Neural crest cell (in vitro differentiated cells): ENCODE measurements around the gene GALNT15. TPM values are rescaled to one million over a fixed set of nuclear protein-coding genes. Genes with fewer than 3 reads are reported as not detected.

Experiments
- DNase-seq: peaks from one replicate; pipeline ENCODE4 v3.0.0; 2021; ENCODE audit warnings: low read depth, mixed read lengths, low spot score
- H3K27ac Mint-ChIP-seq: one replicate; pipeline ENCODE4 v1.8.0; 2021; ENCODE audit warnings: mild to moderate bottlenecking, mixed read lengths; ENCODE audit not compliant: unreplicated experiment
- H3K27me3 Mint-ChIP-seq: 2 replicates; pipeline ENCODE4 v1.8.0; 2021; ENCODE audit warnings: low read depth, mild to moderate bottlenecking, mixed read lengths
- H3K36me3 Mint-ChIP-seq: 2 replicates; pipeline ENCODE4 v1.8.0; 2021; ENCODE audit warnings: low read depth, mild to moderate bottlenecking, mixed read lengths
- H3K4me1 Mint-ChIP-seq: 2 replicates; pipeline ENCODE4 v1.8.0; 2021; ENCODE audit warnings: mixed read lengths
- H3K4me3 Mint-ChIP-seq: one replicate; pipeline ENCODE4 v1.8.0; 2021; ENCODE audit warnings: mild to moderate bottlenecking, mixed read lengths
- H3K9me3 Mint-ChIP-seq: 2 replicates; pipeline ENCODE4 v1.8.0; 2021; ENCODE audit warnings: mixed read lengths
- CTCF ChIP-seq: fragments of 200-600 bp; sonication (generic); conservative IDR thresholded peaks from 2 replicates; pipeline ENCODE4 v1.5.0; 2021; ENCODE audit warnings: antibody characterized with exemption, mild to moderate bottlenecking
- total RNA-seq: library from RNA; stranded (reverse); gene quantifications from 2 replicates; pipeline ENCODE4 v1.2.1, GENCODE V29; 2021

Gene GALNT15
- total RNA-seq, 1 donor from 2014 or later, result not detected

- no peak for DNase-seq
- no peaks in the 10 kb centered on the region for H3K9me3 Mint-ChIP-seq
- no peaks in the 10 kb centered on the region for H3K4me1 Mint-ChIP-seq
- H3K4me3 Mint-ChIP-seq, result no peak overlapping the region
- no peaks in the 10 kb centered on the region for H3K27me3 Mint-ChIP-seq
- no peak overlapping the region for H3K27ac Mint-ChIP-seq
- no peaks in the 10 kb centered on the region for H3K36me3 Mint-ChIP-seq
- no peak for TF ChIP-seq CTCF
These were observed 81.2 kb downstream of the GALNT15 start for GRCh38 chr3:16255726-16256125.

DNA sequence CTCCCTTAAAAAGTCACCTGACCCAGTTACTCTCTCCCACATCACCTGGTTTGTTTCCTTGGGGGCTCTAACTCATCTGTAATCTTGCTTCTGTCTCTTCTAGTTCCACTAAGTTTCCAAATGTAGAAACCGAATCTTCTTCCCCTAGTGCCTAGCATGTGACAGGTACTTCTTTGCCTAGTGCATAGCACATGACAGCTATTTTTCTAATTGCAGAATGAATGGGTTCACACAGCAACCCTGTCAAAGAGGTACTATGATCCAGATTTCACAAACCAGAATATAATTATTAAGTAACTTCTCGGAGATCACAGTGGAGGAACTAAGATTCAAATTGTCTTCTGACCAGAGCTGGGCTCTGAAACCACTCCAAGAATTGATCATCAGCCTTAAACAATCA lies 82.8 kb downstream of the GALNT15 start:
- H3K27ac Mint-ChIP-seq, result no peak overlapping the region
- no peak for TF ChIP-seq CTCF

GRCh38 chr3:16258177-16258576 lies 83.7 kb downstream of the GALNT15 start:
- no peak overlapping the region for H3K4me3 Mint-ChIP-seq
- H3K9me3 Mint-ChIP-seq, result no peaks in the 10 kb centered on the region
- TF ChIP-seq CTCF, result no peak
- no peaks in the 10 kb centered on the region for H3K36me3 Mint-ChIP-seq
- H3K27me3 Mint-ChIP-seq, result no peaks in the 10 kb centered on the region
- H3K4me1 Mint-ChIP-seq, result no peaks in the 10 kb centered on the region
- DNase-seq, result no peak
- no peak overlapping the region for H3K27ac Mint-ChIP-seq

More for the DNA sequence above, 82.8 kb downstream of the GALNT15 start:
- no peaks in the 10 kb centered on the region for H3K36me3 Mint-ChIP-seq
- H3K9me3 Mint-ChIP-seq, result no peaks in the 10 kb centered on the region
- no peak for DNase-seq
- no peaks in the 10 kb centered on the region for H3K27me3 Mint-ChIP-seq
- no peak overlapping the region for H3K4me3 Mint-ChIP-seq
- no peaks in the 10 kb centered on the region for H3K4me1 Mint-ChIP-seq

- no peak for TF ChIP-seq CTCF
- Mint-ChIP-seq H3K4me1 (peaks cover under 1% of the 10 kb centered on the region), H3K4me3 (no peak overlapping the region), H3K36me3 (no peaks in the 10 kb centered on the region), H3K27ac (no peak overlapping the region), H3K27me3 (no peaks in the 10 kb centered on the region), H3K9me3 (no peaks in the 10 kb centered on the region)
- no peak for DNase-seq
These were observed 84.4 kb downstream of the GALNT15 start for GRCh38 chr3:16258866-16259265.

GRCh38 chr3:16260046-16260445 lies 85.6 kb downstream of the GALNT15 start:
- Mint-ChIP-seq H3K9me3 (no peaks in the 10 kb centered on the region), H3K4me1 (peaks cover 9% of the 10 kb centered on the region), H3K36me3 (no peaks in the 10 kb centered on the region), H3K27ac (no peak overlapping the region), H3K4me3 (no peak overlapping the region), H3K27me3 (no peaks in the 10 kb centered on the region)
- no peak for TF ChIP-seq CTCF
- no peak for DNase-seq

DNA sequence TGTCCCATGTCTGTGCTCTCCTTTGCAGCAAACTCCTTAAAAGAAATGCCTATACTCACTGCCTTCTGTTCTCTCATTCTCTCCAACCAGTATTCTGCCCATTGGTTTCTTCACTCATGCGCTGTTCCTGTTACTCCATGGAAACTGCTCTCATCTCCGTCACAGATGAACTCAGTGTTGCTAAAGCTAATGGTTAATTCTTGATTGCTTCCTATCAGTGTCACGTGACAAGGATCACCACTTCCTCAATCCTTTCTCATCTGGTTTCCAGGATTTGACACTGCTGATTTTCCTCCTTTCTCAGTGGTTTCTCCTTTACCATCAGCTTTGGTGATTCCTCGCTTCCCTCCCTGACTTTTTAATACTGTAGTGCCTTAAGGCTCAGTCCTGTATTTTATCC lies 87.7 kb downstream of the GALNT15 start:
- H3K4me1 Mint-ChIP-seq, result peaks cover 17% of the 10 kb centered on the region
- H3K36me3 Mint-ChIP-seq, result no peaks in the 10 kb centered on the region
- TF ChIP-seq CTCF, result no peak
- DNase-seq, result no peak
- no peak overlapping the region for H3K4me3 Mint-ChIP-seq
- H3K27me3 Mint-ChIP-seq, result no peaks in the 10 kb centered on the region
- no peak overlapping the region for H3K27ac Mint-ChIP-seq
- no peaks in the 10 kb centered on the region for H3K9me3 Mint-ChIP-seq
